22Rv1 (cell line): ENCODE results near the gene APIP.

Source experiments
- H3K27ac ChIP-seq: fragments of 450-650 bp; 2 replicates; pipeline ENCODE4 v1.5.1; 2017
- CTCF ChIP-seq: fragments of 450-650 bp; IDR thresholded peaks from 2 replicates; pipeline ENCODE4 v1.5.1; 2017; ENCODE audit warnings: mild to moderate bottlenecking
- ZFX ChIP-seq: fragments of 450-650 bp; IDR thresholded peaks from 2 replicates; pipeline ENCODE4 v1.6.1; 2017; ENCODE audit warnings: antibody characterized with exemption, borderline replicate concordance

APIP gene

GRCh38 chr11:34855021-34855753 lies 61.0 kb downstream of the APIP start:
- no peak for TF ChIP-seq CTCF
- no peak for TF ChIP-seq ZFX
- H3K27ac ChIP-seq = no peak overlapping the region

- no peak overlapping the region for H3K27ac ChIP-seq
- TF ChIP-seq ZFX = no peak
- TF ChIP-seq CTCF = no peak
Measured at GRCh38 chr11:34851916-34852315, 64.3 kb downstream of the APIP start.

GRCh38 chr11:34850334-34850733 lies 65.8 kb downstream of the APIP start:
- no peak overlapping the region for H3K27ac ChIP-seq
- TF ChIP-seq ZFX (no peak), CTCF (no peak)

- H3K27ac ChIP-seq = no peak overlapping the region
- TF ChIP-seq ZFX (no peak), CTCF (no peak)
Measured at GRCh38 chr11:34846467-34846866, 69.7 kb downstream of the APIP start.

GRCh38 chr11:34844463-34845112 lies 71.6 kb downstream of the APIP start:
- no peak overlapping the region for H3K27ac ChIP-seq
- TF ChIP-seq CTCF (no peak), ZFX (no peak)

- no peak overlapping the region for H3K27ac ChIP-seq
- TF ChIP-seq CTCF (no peak), ZFX (no peak)
Measured at GRCh38 chr11:34843271-34843670, 72.9 kb downstream of the APIP start.

GRCh38 chr11:34840736-34841386 lies 75.3 kb downstream of the APIP start:
- H3K27ac ChIP-seq = no peak overlapping the region
- TF ChIP-seq ZFX (no peak), CTCF (peak; percentile 79)
